ENCODE data around the gene MYO5B. TPM values are rescaled to one million over a fixed set of nuclear protein-coding genes. Genes with fewer than 3 reads are reported as not detected.

MYO5B gene
- total RNA-seq, 2 experiments from 2014 or later = not detected

- CTCF ChIA-PET (ENCODE audit: unreplicated experiment) = no interaction called here
- Histone ChIP-seq H3K79me2 (ENCODE audit: insufficient read depth, low read depth, low read length) (no peaks in the 10 kb centered on the region), H4K20me1 (ENCODE audit: insufficient read depth, low read length) (no peaks in the 10 kb centered on the region), H3K27ac (ENCODE audit: low read depth, low read length, poor library complexity, severe bottlenecking) (no peak overlapping the region), H3K4me1 (ENCODE audit: insufficient read depth, low read length, poor library complexity, severe bottlenecking) (no peaks in the 10 kb centered on the region), H3K9me3 (ENCODE audit: low read length) (no peaks in the 10 kb centered on the region), H3K4me2 (ENCODE audit: low read length) (no peak overlapping the region), H3K9me2 (ENCODE audit: insufficient read depth, low read length) (no peaks in the 10 kb centered on the region), H3K4me3 (ENCODE audit: low read depth, low read length, poor library complexity, severe bottlenecking) (no peak overlapping the region), H2AFZ (ENCODE audit: low read length) (no peak overlapping the region), H3K36me3 (ENCODE audit: insufficient read depth, low read length) (no peaks in the 10 kb centered on the region)
- intact Hi-C loops (cut with micrococcal nuclease; ENCODE audit: unreplicated experiment) = no loop called here
- no peak for DNase-seq (ENCODE audit: low spot score)
- BruUV-seq (replicated peaks) = no TSS peak
- TF ChIP-seq EZH2phosphoT487 (IDR thresholded peaks at IDR 0.05; ENCODE audit: borderline replicate concordance, low read depth, low read length) (no peak), CTCF (conservative IDR thresholded peaks at IDR 0.05; ENCODE audit: low read length) (no peak)
- POLR2A ChIA-PET = no interaction called here
Observed at GRCh38 chr18:50135903-50136302, 59.0 kb downstream of the MYO5B start.

- intact Hi-C loops (cut with micrococcal nuclease; ENCODE audit: unreplicated experiment) = no loop called here
- Histone ChIP-seq H3K4me2 (ENCODE audit: low read length) (no peak overlapping the region), H4K20me1 (ENCODE audit: insufficient read depth, low read length) (no peaks in the 10 kb centered on the region), H3K4me1 (ENCODE audit: insufficient read depth, low read length, poor library complexity, severe bottlenecking) (no peaks in the 10 kb centered on the region), H3K4me3 (ENCODE audit: low read depth, low read length, poor library complexity, severe bottlenecking) (no peak overlapping the region), H3K9me2 (ENCODE audit: insufficient read depth, low read length) (no peaks in the 10 kb centered on the region), H3K36me3 (ENCODE audit: insufficient read depth, low read length) (no peaks in the 10 kb centered on the region), H3K27ac (ENCODE audit: low read depth, low read length, poor library complexity, severe bottlenecking) (no peak overlapping the region), H3K79me2 (ENCODE audit: insufficient read depth, low read depth, low read length) (no peaks in the 10 kb centered on the region), H2AFZ (ENCODE audit: low read length) (no peak overlapping the region), H3K9me3 (ENCODE audit: low read length) (no peaks in the 10 kb centered on the region)
- BruUV-seq (replicated peaks) = no TSS peak
- ChIA-PET POLR2A (no interaction called here), CTCF (ENCODE audit: unreplicated experiment) (no interaction called here)
- no peak for DNase-seq (ENCODE audit: low spot score)
- TF ChIP-seq EZH2phosphoT487 (IDR thresholded peaks at IDR 0.05; ENCODE audit: borderline replicate concordance, low read depth, low read length) = no peak
- no peak for TF ChIP-seq CTCF (conservative IDR thresholded peaks at IDR 0.05; ENCODE audit: low read length)
Observed at GRCh38 chr18:50133526-50133925, 61.4 kb downstream of the MYO5B start.

- TF ChIP-seq EZH2phosphoT487 (IDR thresholded peaks at IDR 0.05; ENCODE audit: borderline replicate concordance, low read depth, low read length) = no peak
- TF ChIP-seq CTCF (conservative IDR thresholded peaks at IDR 0.05; ENCODE audit: low read length) = no peak
- intact Hi-C loops (cut with micrococcal nuclease; ENCODE audit: unreplicated experiment) = no loop called here
- no peaks in the 10 kb centered on the region for H3K9me2 ChIP-seq (ENCODE audit: insufficient read depth, low read length)
- no peak overlapping the region for H3K27ac ChIP-seq (ENCODE audit: low read depth, low read length, poor library complexity, severe bottlenecking)
- no TSS peak for BruUV-seq (replicated peaks)
- H3K4me3 ChIP-seq (ENCODE audit: low read depth, low read length, poor library complexity, severe bottlenecking) = no peak overlapping the region
- no peaks in the 10 kb centered on the region for H3K79me2 ChIP-seq (ENCODE audit: insufficient read depth, low read depth, low read length)
- ChIA-PET POLR2A (no interaction called here), CTCF (ENCODE audit: unreplicated experiment) (no interaction called here)
- H3K4me2 ChIP-seq (ENCODE audit: low read length) = no peak overlapping the region
- H3K36me3 ChIP-seq (ENCODE audit: insufficient read depth, low read length) = no peaks in the 10 kb centered on the region
- H2AFZ ChIP-seq (ENCODE audit: low read length) = no peak overlapping the region
- H4K20me1 ChIP-seq (ENCODE audit: insufficient read depth, low read length) = no peaks in the 10 kb centered on the region
- DNase-seq (ENCODE audit: low spot score) = no peak
- H3K4me1 ChIP-seq (ENCODE audit: insufficient read depth, low read length, poor library complexity, severe bottlenecking) = no peaks in the 10 kb centered on the region
- no peaks in the 10 kb centered on the region for H3K9me3 ChIP-seq (ENCODE audit: low read length)
Observed at GRCh38 chr18:50131591-50131990, 63.4 kb downstream of the MYO5B start.
